ENCODE results near the gene GPR139. TPM values are rescaled to one million over a fixed set of nuclear protein-coding genes. Genes with fewer than 3 reads are reported as not detected.
A peak's percentile ranks its signal among the peaks of the same experiment; 100 is the strongest.

GPR139 gene
- total and polyA plus RNA-seq, 3 donors from 2014 or later: not detected

- Histone ChIP-seq H3K27me3 (no peaks in the 10 kb centered on the region), H3K36me3 (ENCODE audit: low read depth, missing control alignments) (no peaks in the 10 kb centered on the region), H3K4me3 (no peak overlapping the region), H3K9me3 (no peaks in the 10 kb centered on the region), H3K4me1 (no peaks in the 10 kb centered on the region), H3K27ac (no peak overlapping the region)
- 48 to 64% methylated on average over 3 to 4 of the region's 4 CpGs for WGBS, 2 donors
- no peak for TF ChIP-seq CTCF (IDR thresholded peaks at IDR 0.05)
- no peak for TF ChIP-seq POLR2A (IDR thresholded peaks at IDR 0.05)
- no peak for DNase-seq
- intact Hi-C loops (cut with DNase I; ENCODE audit: low total_unique reads): no loop called here
Measured at GRCh38 chr16:19997734-19998133, 76.0 kb downstream of the GPR139 start.

GRCh38 chr16:19997264-19997663, 76.4 kb downstream of the GPR139 start:
- Histone ChIP-seq H3K4me1 (no peaks in the 10 kb centered on the region), H3K27ac (no peak overlapping the region), H3K36me3 (ENCODE audit: low read depth, missing control alignments) (no peaks in the 10 kb centered on the region), H3K9me3 (no peaks in the 10 kb centered on the region), H3K27me3 (no peaks in the 10 kb centered on the region), H3K4me3 (no peak overlapping the region)
- TF ChIP-seq CTCF (IDR thresholded peaks at IDR 0.05) (no peak), POLR2A (IDR thresholded peaks at IDR 0.05) (no peak)
- 93 to 100% methylated on average over 2 of the region's 2 CpGs for WGBS, 2 donors
- intact Hi-C loops (cut with DNase I; ENCODE audit: low total_unique reads): no loop called here
- DNase-seq: no peak

- Histone ChIP-seq H3K4me1 (no peaks in the 10 kb centered on the region), H3K9me3 (no peaks in the 10 kb centered on the region), H3K4me3 (no peak overlapping the region), H3K27me3 (no peaks in the 10 kb centered on the region), H3K27ac (no peak overlapping the region), H3K36me3 (ENCODE audit: low read depth, missing control alignments) (no peaks in the 10 kb centered on the region)
- DNase-seq: no peak
- WGBS, 2 donors: 82 to 90% methylated on average over 7 to 17 of the region's 17 CpGs
- no peak for TF ChIP-seq POLR2A (IDR thresholded peaks at IDR 0.05)
- TF ChIP-seq CTCF (IDR thresholded peaks at IDR 0.05): no peak
- intact Hi-C loops (cut with DNase I; ENCODE audit: low total_unique reads): no loop called here
Measured at GRCh38 chr16:19994466-19995170, 79.1 kb downstream of the GPR139 start.

GRCh38 chr16:19991614-19992013, 82.1 kb downstream of the GPR139 start:
- peak overlapping the region in 1 of 2 donors; percentile 36 for H3K4me3 ChIP-seq
- no peaks in the 10 kb centered on the region for H3K9me3 ChIP-seq
- DNase-seq: peak; percentile 25
- H3K27me3 ChIP-seq: no peaks in the 10 kb centered on the region
- H3K27ac ChIP-seq: no peak overlapping the region
- no peaks in the 10 kb centered on the region for H3K4me1 ChIP-seq
- no peaks in the 10 kb centered on the region for H3K36me3 ChIP-seq (ENCODE audit: low read depth, missing control alignments)
- TF ChIP-seq CTCF (IDR thresholded peaks at IDR 0.05): no peak
- TF ChIP-seq POLR2A (IDR thresholded peaks at IDR 0.05): no peak
- intact Hi-C loops (cut with DNase I; ENCODE audit: low total_unique reads): no loop called here
- 43 to 49% methylated on average over 7 of the region's 7 CpGs for WGBS, 2 donors

GRCh38 chr16:19984135-19984534, 89.6 kb downstream of the GPR139 start:
- H3K4me1 ChIP-seq: no peaks in the 10 kb centered on the region
- no peaks in the 10 kb centered on the region for H3K36me3 ChIP-seq (ENCODE audit: low read depth, missing control alignments)
- TF ChIP-seq CTCF (IDR thresholded peaks at IDR 0.05): no peak
- no peak for TF ChIP-seq POLR2A (IDR thresholded peaks at IDR 0.05)
- H3K27me3 ChIP-seq: no peaks in the 10 kb centered on the region
- no peaks in the 10 kb centered on the region for H3K9me3 ChIP-seq
- 63 to 72% methylated on average over 3 of the region's 3 CpGs for WGBS, 2 donors
- H3K27ac ChIP-seq: no peak overlapping the region
- intact Hi-C loops (cut with DNase I; ENCODE audit: low total_unique reads): no loop called here
- DNase-seq: no peak
- H3K4me3 ChIP-seq: no peak overlapping the region
